HTERT RPE-1 (cell line): ENCODE data around the gene RPGRIP1L.

Source experiments
- in situ Hi-C: fragments of 300-500 bp; cut with MboI; formaldehyde crosslinking; loops from 4 replicates; pipeline ENCODE4 v1.14.3; 2020; ENCODE audit warnings: low sequenced_read_pairs

RPGRIP1L gene

GRCh38 chr16:53703590-53704444, at the start of gene RPGRIP1L, which contains the start of gene FTO:
RPGRIP1L (minus strand) TSS chr16:53703859; CDS start chr16:53700723, 3,136 bp downstream.
FTO (plus strand) TSS chr16:53704156.
- in situ Hi-C loops = no loop called here

GRCh38 chr16:53753431-53753830, 49.8 kb upstream of the RPGRIP1L start:
- in situ Hi-C loops = no loop called here

GRCh38 chr16:53752560-53752959, 48.9 kb upstream of the RPGRIP1L start:
- in situ Hi-C loops = no loop called here

- in situ Hi-C loops = no loop called here
Measured at GRCh38 chr16:53745753-53746266, 42.2 kb upstream of the RPGRIP1L start.

GRCh38 chr16:53745086-53745485, 41.4 kb upstream of the RPGRIP1L start:
- in situ Hi-C loops = no loop called here

- in situ Hi-C loops = no loop called here
Measured at GRCh38 chr16:53744449-53744848, 40.8 kb upstream of the RPGRIP1L start.

GRCh38 chr16:53743149-53743566, 39.5 kb upstream of the RPGRIP1L start:
- in situ Hi-C loops = no loop called here

GRCh38 chr16:53741546-53741945, 37.9 kb upstream of the RPGRIP1L start:
- in situ Hi-C loops = no loop called here

GRCh38 chr16:53740933-53741531, 37.4 kb upstream of the RPGRIP1L start:
- in situ Hi-C loops = no loop called here

GRCh38 chr16:53740476-53740875, 36.8 kb upstream of the RPGRIP1L start:
- in situ Hi-C loops = no loop called here

- in situ Hi-C loops = no loop called here
Measured at GRCh38 chr16:53737552-53737951, 33.9 kb upstream of the RPGRIP1L start.

- in situ Hi-C loops = no loop called here
Measured at GRCh38 chr16:53736297-53736696, 32.6 kb upstream of the RPGRIP1L start.

GRCh38 chr16:53734908-53735307, 31.2 kb upstream of the RPGRIP1L start:
- in situ Hi-C loops = no loop called here

- in situ Hi-C loops = no loop called here
Measured at GRCh38 chr16:53732296-53732929, 28.8 kb upstream of the RPGRIP1L start.

- in situ Hi-C loops = no loop called here
Measured at GRCh38 chr16:53730693-53731092, 27.0 kb upstream of the RPGRIP1L start.

- in situ Hi-C loops = no loop called here
Measured at GRCh38 chr16:53726625-53727024, 23.0 kb upstream of the RPGRIP1L start.

- in situ Hi-C loops = no loop called here
Measured at GRCh38 chr16:53721017-53721416, 17.4 kb upstream of the RPGRIP1L start.

GRCh38 chr16:53717577-53717976, 13.9 kb upstream of the RPGRIP1L start:
- in situ Hi-C loops = no loop called here

- in situ Hi-C loops = no loop called here
Measured at GRCh38 chr16:53715023-53715384, 11.3 kb upstream of the RPGRIP1L start.

- in situ Hi-C loops = no loop called here
Measured at GRCh38 chr16:53714205-53715022, 10.8 kb upstream of the RPGRIP1L start.
